HUES6 (cell line): ENCODE data around the gene PCSK6.
"Not testable (repeated sequence)": the region's sequence is repeated elsewhere in the genome, so short reads cannot be mapped to it uniquely, and the experiment has no call there.

Experiments
- H3K27ac ChIP-seq: 2 replicates; pipeline ENCODE4 v1.7.0; 2013; ENCODE audit warnings: low read depth, mild to moderate bottlenecking, low read length, inconsistent platforms
- H3K27me3 ChIP-seq: 2 replicates; pipeline ENCODE4 v1.6.1; 2013; ENCODE audit warnings: low read length; ENCODE audit not compliant: control insufficient read depth, insufficient read depth
- H3K36me3 ChIP-seq: 2 replicates; pipeline ENCODE4 v1.6.1; 2013; ENCODE audit warnings: low read length; ENCODE audit not compliant: control insufficient read depth, insufficient read depth
- H3K4me1 ChIP-seq: 2 replicates; pipeline ENCODE4 v1.6.1; 2013; ENCODE audit warnings: low read length; ENCODE audit not compliant: control insufficient read depth, insufficient read depth
- H3K4me3 ChIP-seq: 2 replicates; pipeline ENCODE4 v1.5.1; 2013; ENCODE audit warnings: low read depth, low read length
- H3K9ac ChIP-seq: one replicate; pipeline ENCODE4 v1.6.1; 2013; ENCODE audit warnings: mild to moderate bottlenecking, low read length
- H3K9me3 ChIP-seq: 2 replicates; pipeline ENCODE4 v1.6.1; 2013; ENCODE audit warnings: low read depth, low read length; ENCODE audit not compliant: control insufficient read depth, insufficient read depth

PCSK6 gene

DNA sequence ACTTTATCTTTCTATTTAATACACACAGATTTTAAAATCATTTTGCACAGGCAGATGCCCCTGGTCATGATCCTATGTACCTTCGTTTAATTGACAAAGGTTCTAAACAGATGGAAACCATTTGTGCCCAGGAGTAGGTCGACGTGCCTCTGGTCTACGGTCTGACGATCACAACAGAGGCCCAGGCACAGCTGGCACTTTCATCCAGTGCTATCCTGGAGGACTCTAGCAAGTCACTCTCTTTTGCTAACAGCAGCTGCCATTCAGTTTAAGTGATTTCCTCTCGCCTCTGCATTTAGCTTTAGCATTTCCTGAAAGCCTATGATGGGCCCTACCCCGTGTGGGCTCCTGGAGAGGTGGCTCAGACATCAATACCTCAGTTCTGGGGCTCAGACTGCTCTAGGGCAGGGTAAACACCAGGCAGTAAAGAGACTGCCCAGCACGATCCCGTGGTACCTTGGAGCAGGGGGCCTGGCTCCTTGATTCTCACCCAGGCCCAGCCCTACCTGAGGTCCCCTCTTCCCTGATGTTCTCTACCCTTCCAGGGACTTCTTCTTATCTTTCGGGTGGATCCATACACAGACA lies 111.2 kb downstream of the PCSK6 start:
- Histone ChIP-seq H3K9me3 (no peaks in the 10 kb centered on the region), H3K4me3 (no peak overlapping the region), H3K4me1 (peaks cover 3% of the 10 kb centered on the region; the same call in 1 of the 2 replicates), H3K27ac (no peak overlapping the region), H3K36me3 (no peaks in the 10 kb centered on the region), H3K9ac (no peak overlapping the region), H3K27me3 (no peaks in the 10 kb centered on the region)

DNA sequence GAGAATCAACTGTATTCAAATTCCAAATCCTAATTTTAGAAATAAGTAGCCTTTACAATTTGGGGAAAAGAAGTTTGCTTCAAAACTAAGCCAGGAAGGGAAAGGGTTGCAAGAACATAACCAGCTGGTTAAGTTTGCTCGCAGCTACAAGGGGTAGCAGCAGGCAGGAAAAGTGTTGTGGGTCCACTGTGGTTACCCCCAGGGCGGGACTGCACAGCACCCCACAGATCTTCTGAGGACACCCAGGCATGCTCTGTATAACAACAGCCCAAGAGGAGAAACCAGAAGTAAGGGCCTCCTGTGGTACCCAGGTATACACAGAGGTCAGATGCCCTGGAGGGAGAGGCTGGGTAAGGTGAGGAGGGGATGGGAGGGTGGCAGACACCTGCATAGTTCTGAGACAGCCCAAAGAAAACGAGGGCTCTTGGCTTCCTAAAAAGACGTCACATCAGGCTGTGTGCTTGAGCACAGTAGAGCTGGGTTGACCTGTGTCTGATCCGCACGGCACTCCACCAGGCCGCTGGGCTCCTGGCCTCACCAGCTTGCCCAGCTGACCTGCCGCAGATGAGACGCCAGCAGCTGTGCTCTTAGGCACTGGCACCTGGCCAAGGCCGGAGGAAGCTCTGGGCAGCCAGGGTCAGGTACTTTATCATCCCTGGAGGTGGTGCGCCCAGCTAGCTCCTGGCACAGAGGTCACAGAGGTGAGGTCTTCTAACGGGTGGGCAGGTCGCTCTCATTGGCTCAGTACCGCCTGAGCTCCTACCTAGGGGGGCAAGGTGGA lies 112.7 kb downstream of the PCSK6 start:
- Histone ChIP-seq H3K4me3 (no peak overlapping the region), H3K36me3 (no peaks in the 10 kb centered on the region), H3K9ac (no peak overlapping the region), H3K9me3 (no peaks in the 10 kb centered on the region), H3K27ac (no peak overlapping the region), H3K27me3 (no peaks in the 10 kb centered on the region), H3K4me1 (peaks cover 14% of the 10 kb centered on the region)

DNA sequence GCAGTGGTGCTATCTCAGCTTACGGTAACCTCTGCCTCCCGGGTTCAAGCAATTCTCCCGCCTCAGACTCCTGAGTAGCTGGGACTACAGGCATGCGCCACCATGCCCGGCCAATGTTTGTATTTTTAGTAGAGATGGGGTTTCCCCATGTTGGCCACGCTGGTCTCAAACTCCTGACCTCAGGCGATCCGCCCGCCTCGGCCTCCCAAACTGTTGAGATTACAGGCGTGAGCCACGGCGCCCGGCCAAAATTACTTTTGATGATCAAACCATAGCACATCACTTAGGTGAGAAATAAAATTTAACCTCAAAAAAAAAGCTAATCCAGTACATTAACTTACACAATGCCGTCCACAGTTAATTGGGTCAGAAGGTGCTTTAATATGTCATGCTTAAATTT lies 114.5 kb downstream of the PCSK6 start:
- H3K9ac ChIP-seq, H3K27ac ChIP-seq, H3K9me3 ChIP-seq, H3K4me3 ChIP-seq, H3K36me3 ChIP-seq, H3K27me3 ChIP-seq: not testable (repeated sequence)
- peaks cover 14% of the 10 kb centered on the region for H3K4me1 ChIP-seq

DNA sequence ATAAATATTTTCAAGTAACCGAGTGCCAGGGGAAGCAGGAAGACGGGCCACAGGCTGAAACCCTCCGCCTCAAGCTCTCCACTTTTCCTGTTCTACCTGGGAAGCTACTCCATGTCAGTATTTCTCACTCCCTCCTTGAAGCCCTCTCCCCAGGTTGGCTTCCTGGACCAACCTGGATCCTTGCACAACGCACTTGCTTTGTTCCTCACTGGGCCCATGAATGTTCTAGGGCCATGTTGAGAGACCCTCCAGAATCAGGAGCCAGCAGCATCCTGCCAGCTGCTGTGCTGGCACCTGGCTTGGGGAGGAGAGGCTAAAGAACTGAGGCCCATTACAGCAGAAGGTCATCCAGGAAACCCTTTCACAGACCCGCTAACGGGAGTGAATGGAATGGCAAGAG lies 115.2 kb downstream of the PCSK6 start:
- H3K4me1 ChIP-seq = peaks cover 14% of the 10 kb centered on the region
- H3K27me3 ChIP-seq = no peaks in the 10 kb centered on the region
- no peak overlapping the region for H3K27ac ChIP-seq
- H3K4me3 ChIP-seq = no peak overlapping the region
- H3K9ac ChIP-seq = no peak overlapping the region
- H3K9me3 ChIP-seq = no peaks in the 10 kb centered on the region
- H3K36me3 ChIP-seq = no peaks in the 10 kb centered on the region

DNA sequence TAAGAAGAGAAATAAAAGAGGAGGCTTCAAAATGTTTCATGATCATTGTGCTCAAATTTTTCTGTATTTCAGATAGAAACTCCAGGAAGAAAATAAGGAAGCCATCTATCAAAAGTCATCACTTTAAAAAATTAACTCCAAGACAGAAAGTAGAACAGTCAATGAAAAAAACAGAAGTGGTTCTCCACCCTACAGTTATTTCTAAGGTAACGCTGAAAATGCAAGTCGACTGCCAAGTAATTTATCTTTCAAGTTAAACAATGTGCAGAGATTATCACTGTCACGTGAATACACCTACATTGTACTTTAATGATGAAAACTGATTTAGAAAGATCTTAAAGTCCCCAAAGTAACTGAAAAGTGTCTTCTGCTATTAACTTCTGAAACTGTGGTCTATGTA lies 115.9 kb downstream of the PCSK6 start:
- no peaks in the 10 kb centered on the region for H3K36me3 ChIP-seq
- H3K9ac ChIP-seq = no peak overlapping the region
- H3K4me1 ChIP-seq = peaks cover 14% of the 10 kb centered on the region
- no peak overlapping the region for H3K27ac ChIP-seq
- no peaks in the 10 kb centered on the region for H3K9me3 ChIP-seq
- H3K27me3 ChIP-seq = no peaks in the 10 kb centered on the region
- H3K4me3 ChIP-seq = no peak overlapping the region

DNA sequence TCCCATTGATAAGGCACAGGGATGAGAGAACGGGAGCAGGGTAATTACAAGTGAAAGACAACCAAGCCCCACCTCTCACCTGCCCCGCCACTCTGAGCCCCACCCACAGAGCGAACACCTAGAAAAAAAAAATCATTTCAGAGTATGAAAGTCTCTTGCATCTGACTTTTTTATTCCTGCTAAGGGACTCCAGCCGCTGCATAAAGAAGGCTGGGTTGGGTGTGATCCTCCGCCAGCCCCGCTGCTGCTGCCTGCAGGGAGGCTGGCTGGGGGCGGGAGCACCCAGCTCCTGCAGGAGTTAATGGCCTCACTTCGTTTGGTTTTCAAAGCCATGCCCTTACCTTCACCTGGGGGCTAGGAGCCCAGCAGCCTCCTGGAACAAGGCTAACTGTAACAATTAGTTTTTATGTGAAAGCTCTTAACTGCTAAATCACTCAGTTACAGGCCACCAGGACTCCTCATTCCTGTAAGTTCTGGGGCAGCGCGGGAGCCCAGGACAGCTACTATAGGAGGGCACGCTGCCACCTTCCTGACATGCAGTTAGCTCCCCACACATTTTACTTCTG lies 116.5 kb downstream of the PCSK6 start:
- Histone ChIP-seq H3K27ac (no peak overlapping the region), H3K4me3 (peak overlapping the region; percentile 35), H3K27me3 (no peaks in the 10 kb centered on the region), H3K9ac (no peak overlapping the region), H3K9me3 (no peaks in the 10 kb centered on the region), H3K4me1 (peaks cover 14% of the 10 kb centered on the region), H3K36me3 (no peaks in the 10 kb centered on the region)

DNA sequence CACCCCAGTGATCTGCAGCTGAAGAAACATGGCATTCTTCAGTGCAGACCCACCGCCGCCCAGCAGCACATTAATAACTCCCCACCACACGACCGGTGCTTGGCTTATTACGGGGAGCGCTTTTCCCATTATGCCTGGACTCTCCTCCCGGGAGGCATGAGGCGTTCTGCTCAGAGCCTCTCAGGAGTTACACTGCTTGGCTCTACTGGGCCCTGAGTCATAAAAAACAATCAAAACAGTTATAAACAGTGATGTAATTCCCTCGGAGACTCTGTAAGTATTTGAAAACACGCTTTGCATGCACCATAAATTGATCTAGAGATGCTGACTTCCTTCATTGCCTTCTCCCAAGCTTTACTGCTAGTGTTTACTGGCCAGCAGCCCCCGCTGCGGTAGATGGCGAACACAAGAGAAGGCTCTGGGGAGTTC lies 117.3 kb downstream of the PCSK6 start:
- Histone ChIP-seq H3K36me3 (no peaks in the 10 kb centered on the region), H3K9me3 (no peaks in the 10 kb centered on the region), H3K4me3 (peak overlapping the region; percentile 35; the same call in 1 of the 2 replicates), H3K27ac (no peak overlapping the region), H3K9ac (no peak overlapping the region), H3K27me3 (no peaks in the 10 kb centered on the region), H3K4me1 (peaks cover 14% of the 10 kb centered on the region)

DNA sequence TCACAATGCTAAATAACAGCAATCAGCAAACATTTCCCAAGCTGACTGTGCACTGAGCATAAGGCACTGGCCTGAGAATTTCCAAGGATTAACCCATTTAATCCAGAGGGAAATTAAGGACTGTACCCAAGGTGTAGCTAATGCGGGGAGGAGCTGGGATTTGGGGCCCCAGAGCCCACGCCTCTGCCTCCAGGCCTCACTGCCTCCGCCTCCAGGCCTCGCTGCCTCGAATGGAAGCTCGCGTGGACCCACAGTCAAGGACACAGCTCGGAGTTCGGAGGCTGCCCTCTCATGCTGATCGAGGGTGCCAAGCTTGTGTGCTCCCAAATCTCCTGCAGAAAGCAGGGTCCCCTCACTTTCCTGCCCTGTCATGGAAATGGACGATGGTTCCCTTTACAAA lies 118.0 kb downstream of the PCSK6 start:
- no peaks in the 10 kb centered on the region for H3K36me3 ChIP-seq
- H3K27me3 ChIP-seq = no peaks in the 10 kb centered on the region
- no peak overlapping the region for H3K27ac ChIP-seq
- H3K4me1 ChIP-seq = peaks cover 14% of the 10 kb centered on the region
- no peaks in the 10 kb centered on the region for H3K9me3 ChIP-seq
- H3K9ac ChIP-seq = no peak overlapping the region
- H3K4me3 ChIP-seq = no peak overlapping the region

DNA sequence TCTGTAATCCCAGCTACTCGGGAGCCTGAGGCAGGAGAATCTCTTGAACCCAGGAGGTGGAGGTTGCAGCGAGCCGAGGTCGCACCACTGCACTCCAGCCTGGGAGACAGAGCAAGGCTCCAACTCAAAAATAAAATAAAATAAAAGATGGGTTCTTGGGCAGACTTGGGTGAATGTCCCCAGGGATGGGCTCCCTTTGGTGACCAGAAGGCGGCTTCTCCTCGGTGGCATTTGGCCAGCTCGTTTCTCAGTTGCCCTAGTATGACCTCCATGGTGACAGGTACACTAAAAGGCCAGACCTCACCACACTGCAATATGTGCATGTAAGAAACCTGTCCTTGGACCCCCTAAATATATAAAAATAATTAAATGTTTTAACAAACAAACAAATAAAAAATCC lies 118.4 kb downstream of the PCSK6 start:
- Histone ChIP-seq H3K27ac (no peak overlapping the region), H3K9me3 (no peaks in the 10 kb centered on the region), H3K9ac (no peak overlapping the region), H3K4me1 (peaks cover 14% of the 10 kb centered on the region), H3K36me3 (no peaks in the 10 kb centered on the region), H3K27me3 (no peaks in the 10 kb centered on the region), H3K4me3 (no peak overlapping the region)

DNA sequence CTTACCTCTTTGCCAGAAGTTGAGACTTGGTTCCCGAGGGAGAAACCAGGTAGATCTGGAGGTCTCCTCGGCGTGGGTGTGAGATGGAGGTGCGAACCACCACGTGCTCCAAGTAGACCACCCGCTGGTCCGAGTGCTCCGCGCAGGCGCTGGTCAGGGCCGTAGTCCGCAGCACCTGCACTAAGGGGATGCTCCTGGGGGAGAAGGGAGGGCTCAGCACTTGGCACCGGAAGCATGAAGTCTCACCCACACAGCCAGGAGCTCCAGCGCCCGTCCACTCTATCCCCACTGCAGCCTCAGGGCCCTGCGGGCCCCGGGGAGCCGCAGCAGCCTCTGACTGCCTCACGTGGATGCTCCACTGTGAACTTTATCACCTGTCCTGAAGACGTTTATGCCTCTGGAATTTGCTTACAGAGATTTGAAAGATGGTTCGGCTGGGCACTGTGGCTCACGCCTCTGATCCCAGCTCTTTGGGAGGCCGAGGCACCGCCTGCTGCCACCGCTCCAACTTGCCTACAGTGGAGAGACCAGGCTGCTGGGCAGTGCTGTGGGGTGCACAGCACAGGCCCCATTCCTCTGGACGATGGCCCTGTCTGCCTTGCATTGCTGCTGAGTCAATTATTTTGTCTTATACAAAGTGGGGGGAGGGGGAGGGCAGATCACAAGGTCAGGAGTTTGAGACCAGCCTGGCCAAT lies 119.0 kb downstream of the PCSK6 start:
- Histone ChIP-seq H3K9ac (no peak overlapping the region), H3K4me3 (no peak overlapping the region), H3K27ac (no peak overlapping the region), H3K9me3 (no peaks in the 10 kb centered on the region), H3K4me1 (peaks cover 14% of the 10 kb centered on the region), H3K27me3 (no peaks in the 10 kb centered on the region), H3K36me3 (no peaks in the 10 kb centered on the region)

DNA sequence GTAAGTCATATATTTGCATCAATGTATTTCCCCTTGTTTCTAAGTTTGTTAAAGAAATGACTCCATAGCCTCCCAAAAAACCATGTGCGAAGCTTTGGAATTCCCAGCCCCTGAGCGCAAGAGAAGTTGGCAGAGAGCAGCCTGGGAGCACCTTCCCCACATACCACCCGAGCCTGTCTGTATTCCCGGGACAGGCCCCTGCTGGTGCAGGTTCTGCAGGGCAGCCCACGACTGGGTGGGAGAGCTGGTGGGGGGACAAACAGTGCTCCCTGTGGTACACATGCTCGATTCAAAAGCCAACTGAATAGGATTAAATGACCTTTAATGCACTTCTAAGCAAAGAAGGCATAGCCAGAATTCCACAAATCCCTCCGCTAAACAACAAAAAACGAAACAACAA lies 119.8 kb downstream of the PCSK6 start:
- Histone ChIP-seq H3K36me3 (no peaks in the 10 kb centered on the region), H3K4me1 (peaks cover 14% of the 10 kb centered on the region), H3K9me3 (peaks cover 3% of the 10 kb centered on the region), H3K27ac (no peak overlapping the region), H3K9ac (no peak overlapping the region), H3K27me3 (no peaks in the 10 kb centered on the region), H3K4me3 (no peak overlapping the region)
